Astrocyte of the hippocampus (primary cell): Measurements from ENCODE around the gene F11R.
A peak's percentile ranks its signal among the peaks of the same experiment; 100 is the strongest.
"Not testable (repeated sequence)": the region's sequence is repeated elsewhere in the genome, so short reads cannot be mapped to it uniquely, and the experiment has no call there.

Experiments used
- DNase-seq: peaks from one replicate; pipeline ENCODE4 v3.0.0; 2011; ENCODE audit warnings: low read depth, low spot score

Gene F11R

GRCh38 chr1:161044535-161044907, 23.6 kb upstream of the F11R start:
- DNase-seq: peak; percentile 27

- no peak for DNase-seq
Measured at GRCh38 chr1:161039546-161039945, 18.6 kb upstream of the F11R start.

- DNase-seq: no peak
Measured at GRCh38 chr1:161039154-161039545, 18.2 kb upstream of the F11R start.

GRCh38 chr1:161038523-161039153, 17.7 kb upstream of the F11R start, which contains the start of gene TSTD1:
TSS of gene TSTD1 (minus strand) at chr1:161038964. CDS start at chr1:161038889, 75 bp downstream.
- DNase-seq: peak; percentile 62

- no peak for DNase-seq
Measured at GRCh38 chr1:161037661-161038522, 16.9 kb upstream of the F11R start.

- no peak for DNase-seq
Measured at GRCh38 chr1:161033751-161034150, 12.8 kb upstream of the F11R start.

GRCh38 chr1:161032409-161032808, 11.5 kb upstream of the F11R start:
- DNase-seq: no peak

GRCh38 chr1:161031874-161032273, 10.9 kb upstream of the F11R start:
- DNase-seq: no peak

- DNase-seq: not testable (repeated sequence)
Measured at GRCh38 chr1:161029466-161029865, 8.5 kb upstream of the F11R start.

- not testable (repeated sequence) for DNase-seq
Measured at GRCh38 chr1:161026954-161027353, 6.0 kb upstream of the F11R start.

GRCh38 chr1:161022432-161022831, 1.5 kb upstream of the F11R start:
- DNase-seq: not testable (repeated sequence)

- no peak for DNase-seq
Measured at GRCh38 chr1:161021970-161022353, 1.0 kb upstream of the F11R start.

- peak; percentile 80 for DNase-seq
Measured at GRCh38 chr1:161021165-161021969, 415 bp upstream of the F11R start.

GRCh38 chr1:161019751-161020495, 1.0 kb downstream of the F11R start:
- peak; percentile 41 for DNase-seq

- DNase-seq: not testable (repeated sequence)
Measured at GRCh38 chr1:161019111-161019660, 1.8 kb downstream of the F11R start.

- no peak for DNase-seq
Measured at GRCh38 chr1:161018631-161018930, 2.4 kb downstream of the F11R start.

GRCh38 chr1:161017756-161018630, 3.0 kb downstream of the F11R start:
- DNase-seq: no peak

- DNase-seq: not testable (repeated sequence)
Measured at GRCh38 chr1:161017181-161017580, 3.8 kb downstream of the F11R start.

GRCh38 chr1:161016683-161017082, 4.3 kb downstream of the F11R start:
- DNase-seq: not testable (repeated sequence)

- DNase-seq: no peak
Measured at GRCh38 chr1:161013488-161014230, 7.3 kb downstream of the F11R start.
